Activated CD4-positive, alpha-beta T cell treated with anti-CD3 and anti-CD28 coated beads for 24 hours (primary cell): ENCODE measurements around the gene PRKCI.
A peak's percentile ranks its signal among the peaks of the same experiment; 100 is the strongest.
"Not testable (repeated sequence)": the region's sequence is repeated elsewhere in the genome, so short reads cannot be mapped to it uniquely, and the experiment has no call there.

Experiments used
- DNase-seq, 2 donors: peaks; one replicate each; pipeline ENCODE4 v3.0.0-alpha.2; 2020; ENCODE audit warnings: low read depth in 2 of 2

PRKCI gene

GRCh38 chr3:170222647-170223541, 670 bp downstream of the PRKCI start:
- peak; percentile 7 to 10 for DNase-seq

- no peak for DNase-seq
Observed at GRCh38 chr3:170225166-170225565, 2.9 kb downstream of the PRKCI start.

- DNase-seq, result no peak
Observed at GRCh38 chr3:170226426-170226960, 4.3 kb downstream of the PRKCI start.

GRCh38 chr3:170228093-170228766, 6.0 kb downstream of the PRKCI start:
- DNase-seq, result no peak

- no peak for DNase-seq
Observed at GRCh38 chr3:170232266-170232665, 10.0 kb downstream of the PRKCI start.

GRCh38 chr3:170233530-170233929, 11.3 kb downstream of the PRKCI start:
- no peak for DNase-seq

- no peak for DNase-seq
Observed at GRCh38 chr3:170240142-170240541, 17.9 kb downstream of the PRKCI start.

GRCh38 chr3:170240671-170241070, 18.4 kb downstream of the PRKCI start:
- DNase-seq, result no peak

GRCh38 chr3:170244576-170244975, 22.4 kb downstream of the PRKCI start:
- DNase-seq, result no peak

GRCh38 chr3:170247875-170248274, 25.7 kb downstream of the PRKCI start:
- DNase-seq, result no peak

- DNase-seq, result no peak
Observed at GRCh38 chr3:170256597-170256996, 34.4 kb downstream of the PRKCI start.

GRCh38 chr3:170257145-170257544, 34.9 kb downstream of the PRKCI start:
- DNase-seq, result no peak

GRCh38 chr3:170258105-170258487, 35.9 kb downstream of the PRKCI start:
- no peak for DNase-seq

- no peak for DNase-seq
Observed at GRCh38 chr3:170259907-170260306, 37.7 kb downstream of the PRKCI start.

- DNase-seq, result no peak
Observed at GRCh38 chr3:170267793-170268192, 45.6 kb downstream of the PRKCI start.

- not testable (repeated sequence) for DNase-seq
Observed at GRCh38 chr3:170269673-170270254, 47.5 kb downstream of the PRKCI start.

- DNase-seq, result no peak
Observed at GRCh38 chr3:170270282-170270881, 48.2 kb downstream of the PRKCI start.

- no peak for DNase-seq
Observed at GRCh38 chr3:170274641-170275040, 52.4 kb downstream of the PRKCI start.

- DNase-seq, result no peak
Observed at GRCh38 chr3:170275832-170276231, 53.6 kb downstream of the PRKCI start.

- DNase-seq, result not testable (repeated sequence)
Observed at GRCh38 chr3:170277311-170277710, 55.1 kb downstream of the PRKCI start.

- DNase-seq, result no peak
Observed at GRCh38 chr3:170277833-170278580, 55.8 kb downstream of the PRKCI start.
